OCI-LY1 (cell line): Measurements from ENCODE around the gene ELMOD2.

Experiments
- EZH2 ChIP-seq: fragments of 200-600 bp; sonication (generic), shearing (Covaris generic); IDR thresholded peaks from 2 replicates; pipeline ENCODE4 v1.8.0; 2017; ENCODE audit warnings: borderline replicate concordance, mixed run types, mild to moderate bottlenecking, antibody characterized with exemption, low read length, moderate library complexity, mixed read lengths
- TF ChIP-seq, protein P1 (sequence below): fragments of 200-600 bp; sonication (generic), shearing (Covaris generic); IDR thresholded peaks from 2 replicates; pipeline ENCODE4 v1.5.1; 2017; ENCODE audit warnings: mild to moderate bottlenecking, antibody characterized with exemption, low read length, moderate library complexity, mixed read lengths

DNA sequence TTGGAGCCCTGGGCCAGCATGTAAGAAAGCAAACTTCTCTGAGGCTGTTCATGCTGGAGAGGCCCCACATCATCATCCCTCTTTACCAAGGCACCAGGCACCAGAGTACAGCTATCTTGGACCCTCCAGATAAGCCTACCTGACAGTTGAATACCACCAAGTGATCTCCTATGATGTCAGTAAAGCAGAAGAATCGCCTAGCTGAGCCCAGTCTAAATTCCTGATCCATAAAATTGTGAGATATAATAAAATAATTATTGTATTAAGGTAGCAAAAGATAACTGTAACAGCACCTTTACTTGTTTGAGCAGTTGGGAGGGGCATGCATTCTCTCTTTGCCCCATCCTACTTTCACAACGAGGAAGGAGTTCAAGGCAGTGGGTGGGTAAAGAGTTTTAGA, 47.7 kb downstream of the ELMOD2 start:
- TF ChIP-seq EZH2 = no peak
- TF ChIP-seq, protein P1, sequence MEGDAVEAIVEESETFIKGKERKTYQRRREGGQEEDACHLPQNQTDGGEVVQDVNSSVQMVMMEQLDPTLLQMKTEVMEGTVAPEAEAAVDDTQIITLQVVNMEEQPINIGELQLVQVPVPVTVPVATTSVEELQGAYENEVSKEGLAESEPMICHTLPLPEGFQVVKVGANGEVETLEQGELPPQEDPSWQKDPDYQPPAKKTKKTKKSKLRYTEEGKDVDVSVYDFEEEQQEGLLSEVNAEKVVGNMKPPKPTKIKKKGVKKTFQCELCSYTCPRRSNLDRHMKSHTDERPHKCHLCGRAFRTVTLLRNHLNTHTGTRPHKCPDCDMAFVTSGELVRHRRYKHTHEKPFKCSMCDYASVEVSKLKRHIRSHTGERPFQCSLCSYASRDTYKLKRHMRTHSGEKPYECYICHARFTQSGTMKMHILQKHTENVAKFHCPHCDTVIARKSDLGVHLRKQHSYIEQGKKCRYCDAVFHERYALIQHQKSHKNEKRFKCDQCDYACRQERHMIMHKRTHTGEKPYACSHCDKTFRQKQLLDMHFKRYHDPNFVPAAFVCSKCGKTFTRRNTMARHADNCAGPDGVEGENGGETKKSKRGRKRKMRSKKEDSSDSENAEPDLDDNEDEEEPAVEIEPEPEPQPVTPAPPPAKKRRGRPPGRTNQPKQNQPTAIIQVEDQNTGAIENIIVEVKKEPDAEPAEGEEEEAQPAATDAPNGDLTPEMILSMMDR = no peak
